HG03565 (cell line): ENCODE results near the gene DUS3L.

ENCODE experiments used
- ATAC-seq: cut with Tn5 transposase; IDR thresholded peaks from one replicate; pipeline ENCODE4 v1.9.1; 2021; ENCODE audit warnings: mild to moderate bottlenecking, moderate library complexity; ENCODE audit not compliant: unreplicated experiment

Gene DUS3L

DNA sequence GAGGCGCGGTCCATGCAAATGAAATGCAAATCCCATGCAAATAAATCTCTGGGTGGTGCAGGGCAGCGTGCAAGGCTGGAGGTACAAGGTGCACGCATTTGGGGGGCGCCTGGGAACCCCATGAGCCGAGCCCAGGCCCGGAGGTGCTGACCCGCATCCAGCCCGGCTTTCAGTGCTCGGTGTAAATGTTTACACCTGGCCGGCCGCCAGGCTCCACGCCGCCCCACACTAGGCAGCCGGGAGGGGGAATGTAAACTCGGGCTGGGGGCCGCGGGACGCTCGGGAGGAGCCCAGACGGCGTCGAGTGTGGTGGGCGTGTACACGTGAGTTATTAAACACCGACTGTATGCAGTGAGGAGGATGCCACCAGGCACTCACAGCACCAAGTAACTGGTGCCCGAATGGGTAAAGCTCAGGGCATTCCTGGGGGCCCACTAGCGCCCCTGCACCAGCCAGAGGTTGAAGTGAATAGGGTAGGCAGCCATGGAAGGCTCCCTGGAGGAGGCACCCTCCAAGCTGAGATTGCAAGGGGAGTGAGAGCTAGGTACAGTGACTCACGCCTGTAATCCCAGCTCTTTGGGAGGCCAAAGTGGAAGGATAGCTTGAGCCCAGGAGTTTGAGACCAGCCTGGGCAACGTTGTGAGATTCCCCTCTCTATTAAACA lies 31.4 kb upstream of the DUS3L start:
- no peak for ATAC-seq

DNA sequence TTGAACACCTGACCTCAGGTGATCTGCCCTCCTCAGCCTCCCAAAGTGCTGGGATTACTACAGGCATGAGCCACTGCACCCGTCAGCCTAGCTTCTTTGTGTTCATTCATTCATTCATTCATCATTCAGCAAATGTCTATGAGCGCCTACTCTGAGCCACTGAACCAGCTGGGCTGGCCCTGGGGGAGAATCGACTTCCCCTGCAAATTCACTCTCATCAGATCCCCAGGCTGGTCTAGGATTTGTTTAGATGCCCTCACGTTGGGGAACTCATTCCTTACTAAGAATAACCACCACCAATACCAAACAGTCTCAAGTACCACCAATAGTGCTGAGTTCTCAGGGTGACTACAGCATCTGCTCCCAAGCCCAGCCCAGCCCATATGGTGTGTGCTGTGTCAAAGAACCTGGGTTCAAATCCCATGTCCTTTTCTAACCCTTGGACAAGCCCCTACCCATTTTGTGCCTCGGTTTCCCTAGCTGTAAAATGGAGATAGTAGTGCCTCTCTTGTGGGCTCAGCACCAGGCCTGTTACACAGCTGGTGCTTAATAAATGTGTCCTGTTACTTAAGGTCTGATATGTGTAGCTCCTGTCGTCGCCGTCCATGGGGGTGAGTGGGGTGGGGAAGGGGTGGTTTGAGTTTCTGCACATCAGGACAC lies 30.7 kb upstream of the DUS3L start:
- ATAC-seq: no peak

DNA sequence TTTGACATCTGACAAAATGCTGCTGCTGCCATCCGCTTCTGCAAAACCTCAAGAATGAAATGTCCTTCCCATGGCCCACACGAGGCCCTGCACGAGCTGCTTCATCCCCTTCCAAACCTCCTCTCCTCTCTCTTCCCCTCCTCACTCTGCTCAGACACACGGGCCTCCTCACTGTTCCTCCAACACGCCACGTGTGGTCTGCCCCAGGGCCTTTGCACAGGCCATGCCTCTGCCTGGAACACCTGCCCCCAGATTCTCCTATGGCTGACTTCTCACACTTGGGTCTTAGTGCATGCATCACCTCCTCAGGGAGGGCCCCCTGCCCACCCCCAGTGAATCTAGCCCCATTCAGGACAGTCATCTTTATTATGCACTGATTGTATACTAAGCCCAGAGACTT lies 29.8 kb upstream of the DUS3L start:
- ATAC-seq: no peak

DNA sequence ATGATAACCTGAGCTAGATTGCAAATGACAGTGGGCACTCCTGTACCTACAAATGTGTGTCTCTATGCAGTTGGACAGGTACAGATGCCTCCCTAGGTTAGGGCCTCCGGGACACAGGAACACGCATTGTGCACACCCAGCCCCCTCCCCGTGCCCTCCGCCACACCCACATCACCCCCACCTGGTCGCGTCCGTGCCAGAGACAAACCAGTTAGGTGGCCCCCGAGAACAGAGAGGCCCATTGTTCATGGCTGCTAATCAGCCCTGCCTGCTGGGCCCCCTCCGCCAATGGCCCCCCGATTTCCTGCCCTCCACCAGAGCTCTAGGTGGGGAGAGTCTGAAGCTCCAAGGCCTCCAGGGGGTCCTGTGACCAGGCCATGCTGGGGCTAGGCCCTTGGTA lies 27.6 kb upstream of the DUS3L start:
- ATAC-seq: no peak

DNA sequence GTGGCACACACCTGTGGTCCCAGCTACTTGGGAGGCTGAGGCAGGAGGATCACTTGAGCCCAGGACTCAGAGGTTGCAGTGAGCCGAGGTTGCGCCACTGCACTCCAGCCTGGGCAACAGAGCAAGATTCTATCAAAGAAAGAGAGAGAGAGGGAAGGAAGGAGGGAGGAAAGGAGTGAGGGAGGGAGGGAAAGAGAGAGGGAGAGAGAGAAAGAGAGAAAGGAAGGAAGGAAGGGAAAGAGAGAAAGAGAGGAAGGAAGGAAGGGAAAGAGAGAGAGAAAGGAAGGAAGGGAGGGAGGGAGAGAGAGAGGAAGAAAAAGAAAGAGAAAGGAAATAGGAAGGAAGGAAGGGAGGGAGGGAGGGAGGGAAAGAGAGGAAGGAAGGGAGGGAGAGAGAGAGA lies 26.3 kb upstream of the DUS3L start:
- no peak for ATAC-seq

DNA sequence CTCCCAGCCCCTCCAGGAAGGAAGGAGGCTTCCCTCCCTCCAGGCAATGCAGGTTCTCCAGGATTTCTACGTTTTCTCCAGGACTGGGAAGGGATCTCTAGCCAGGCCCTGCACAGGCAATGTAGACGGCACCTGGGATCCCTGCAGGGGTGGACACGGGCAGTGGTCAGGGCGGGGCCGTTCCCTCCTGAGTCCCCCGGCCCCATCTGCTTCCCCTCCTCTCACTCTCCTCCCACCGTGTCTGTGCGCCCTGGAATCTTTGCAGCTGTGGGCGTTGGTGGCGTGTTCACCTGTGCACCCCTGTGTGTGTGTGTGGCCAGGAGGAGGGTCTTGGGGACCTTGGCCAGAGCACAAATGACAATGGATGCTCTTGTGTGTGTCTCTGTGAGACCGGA lies 23.9 kb upstream of the DUS3L start:
- no peak for ATAC-seq

DNA sequence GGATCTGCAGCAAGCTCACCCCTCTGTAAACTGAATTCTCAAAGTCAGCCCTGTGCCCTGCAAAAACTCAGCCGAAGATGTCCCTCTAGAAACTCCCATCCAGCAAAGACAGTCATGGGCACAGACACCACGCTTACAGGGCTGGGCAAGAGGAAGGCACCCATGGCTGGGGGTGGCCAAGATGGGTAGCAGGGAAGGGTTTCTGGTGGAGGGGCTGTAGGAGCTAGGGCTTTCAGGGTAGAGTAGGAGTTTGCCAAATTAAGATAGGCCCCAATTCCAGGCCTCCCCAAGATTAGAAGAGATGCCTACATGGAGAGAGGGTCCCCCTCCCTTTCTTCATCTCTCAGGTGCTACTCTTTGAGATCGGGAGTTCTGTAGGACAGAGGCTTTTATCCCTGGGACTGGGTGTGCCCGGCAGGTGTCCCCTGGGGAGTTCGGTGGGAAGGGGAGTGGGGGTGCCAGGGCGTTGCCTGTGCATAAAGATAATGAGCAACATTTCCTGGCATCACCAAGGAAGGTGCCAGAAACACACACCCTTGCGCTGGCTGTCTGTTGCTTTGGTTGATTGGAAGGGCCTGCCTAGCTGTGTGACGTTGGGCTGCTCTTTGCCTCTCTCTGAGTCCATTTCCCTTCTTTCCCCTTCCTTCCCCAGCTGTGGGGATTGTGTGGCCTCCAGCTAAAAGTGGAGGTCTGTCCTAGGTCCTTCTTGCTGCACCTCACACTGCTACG lies 23.3 kb upstream of the DUS3L start:
- ATAC-seq: no peak

DNA sequence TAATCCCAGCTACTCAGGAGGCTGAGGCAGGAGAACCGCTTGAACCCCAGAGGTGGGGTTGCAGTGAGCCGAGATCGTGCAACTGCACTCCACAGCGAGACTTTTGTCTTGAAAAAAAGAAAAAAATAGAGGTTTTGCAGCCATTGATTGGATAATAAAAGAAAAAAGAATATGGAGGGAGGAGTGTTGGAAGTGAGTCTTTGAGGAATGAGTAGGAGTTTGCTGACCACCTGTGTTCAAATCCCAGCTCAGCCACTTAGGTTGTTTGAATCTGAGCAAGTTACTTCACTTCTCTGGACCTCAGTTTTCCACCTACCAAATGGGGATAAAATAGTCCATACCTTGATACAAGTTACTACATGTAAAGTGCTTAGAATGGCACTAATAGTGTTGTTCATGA lies 20.2 kb upstream of the DUS3L start:
- no peak for ATAC-seq

DNA sequence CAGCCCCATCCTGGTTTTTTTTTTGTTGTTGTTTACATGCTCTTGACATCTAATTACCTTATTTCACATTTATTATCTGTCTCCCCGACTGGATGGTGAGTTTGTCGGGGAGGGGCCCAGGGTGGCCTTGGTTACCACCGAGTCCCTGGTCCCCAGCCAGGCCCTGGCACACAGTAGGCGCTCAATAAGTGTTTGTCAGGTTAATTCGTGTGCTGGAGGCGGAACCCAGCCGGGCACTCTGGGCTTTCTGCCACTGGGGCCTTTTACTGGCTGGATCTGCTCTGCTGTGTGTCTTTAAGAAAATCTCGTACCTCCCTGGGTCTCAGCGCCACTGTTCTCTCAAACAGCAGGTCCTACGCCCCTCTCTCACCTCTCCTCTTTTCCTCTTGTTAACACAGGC lies 18.5 kb upstream of the DUS3L start:
- no peak for ATAC-seq

DNA sequence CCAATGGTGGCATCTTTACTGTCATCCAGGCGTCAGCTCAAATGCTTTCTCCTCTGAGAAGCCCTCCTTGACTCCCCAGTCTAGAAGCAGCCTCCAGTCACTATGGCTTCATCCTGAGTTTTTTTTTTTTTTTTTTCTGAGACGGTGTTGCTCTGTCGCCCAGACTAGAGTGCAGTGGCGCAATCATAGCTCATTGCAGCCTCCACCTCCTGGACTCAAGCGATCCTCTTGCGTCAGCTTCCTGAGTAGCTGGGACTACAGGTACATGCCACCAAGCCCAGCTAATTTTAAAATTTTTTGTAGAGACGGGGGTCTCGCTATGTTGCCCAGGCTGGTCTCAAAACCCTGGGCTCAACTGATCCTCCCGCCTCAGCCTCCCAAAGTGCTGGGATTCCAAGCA lies 18.1 kb upstream of the DUS3L start:
- no peak for ATAC-seq

DNA sequence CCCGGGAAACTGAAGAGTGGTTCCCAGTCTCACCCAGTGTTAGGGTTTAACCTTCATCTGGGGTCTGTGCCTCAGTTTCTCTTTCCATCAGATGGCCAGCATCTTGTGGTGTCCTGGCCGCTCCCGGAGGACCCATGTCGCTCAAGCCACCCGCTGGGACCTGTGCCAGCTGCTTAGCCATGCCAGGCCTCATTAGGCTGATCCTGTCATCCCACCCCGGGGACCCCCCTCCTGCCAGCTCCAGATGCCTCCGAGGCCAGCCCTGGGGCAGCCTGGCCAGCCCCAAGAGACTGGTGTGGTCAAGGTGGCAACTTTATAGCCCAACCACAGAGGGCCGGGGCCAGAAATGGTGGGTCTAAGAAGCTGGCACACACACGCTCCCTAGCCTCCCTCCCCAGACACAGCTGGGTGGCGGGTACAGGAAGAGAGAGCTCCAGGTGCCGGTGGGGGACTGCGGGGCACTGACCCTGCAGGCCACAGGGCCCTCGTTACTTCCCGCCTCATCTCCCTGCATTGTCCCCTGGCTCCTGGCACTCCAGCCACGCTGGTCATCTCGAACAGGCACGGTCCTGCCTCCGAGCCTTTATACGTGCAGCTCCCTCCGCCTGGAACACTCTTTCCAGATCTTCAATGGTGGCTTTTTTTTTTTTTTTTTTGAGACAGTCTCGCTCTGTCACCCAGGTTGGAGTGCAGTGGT lies 17.3 kb upstream of the DUS3L start:
- no peak for ATAC-seq

DNA sequence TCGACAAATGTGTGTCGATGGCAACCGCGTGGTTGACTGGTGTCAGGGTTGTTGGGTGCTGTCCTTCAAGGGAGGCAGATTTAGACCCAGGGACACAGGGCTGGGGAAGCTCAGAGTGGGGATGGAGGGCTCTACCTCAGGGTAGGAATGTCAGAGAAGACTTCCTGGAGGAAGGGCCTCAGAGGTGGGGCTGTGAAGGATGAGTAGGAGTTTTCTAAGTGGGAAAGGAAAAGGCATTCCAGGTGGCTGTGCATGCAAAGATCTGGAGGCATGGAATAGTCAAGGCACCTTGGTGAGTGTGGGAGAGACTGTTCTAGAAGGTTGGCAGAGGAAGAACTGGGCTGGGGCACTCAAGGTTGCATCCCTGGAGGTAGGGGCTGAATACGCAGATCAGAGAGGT lies 15.9 kb upstream of the DUS3L start:
- ATAC-seq: no peak

DNA sequence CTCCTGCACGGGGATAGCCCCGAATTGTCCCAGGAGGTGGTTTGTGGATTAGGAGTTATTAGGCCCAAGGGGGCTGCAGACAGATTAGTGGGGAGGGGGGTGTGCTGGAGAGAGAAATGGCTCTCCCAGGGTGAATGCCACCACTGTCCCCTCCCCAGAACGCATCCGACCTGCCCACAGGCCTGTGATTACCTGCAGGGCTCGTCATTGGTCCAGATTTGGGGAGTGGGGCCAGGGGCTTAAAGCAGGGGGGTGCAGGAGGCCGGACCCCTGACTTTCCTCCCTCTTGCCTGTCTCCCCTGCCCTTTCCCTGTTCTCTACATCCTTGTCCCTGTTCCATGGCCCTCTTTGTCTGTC lies 15.1 kb upstream of the DUS3L start:
- ATAC-seq: no peak

DNA sequence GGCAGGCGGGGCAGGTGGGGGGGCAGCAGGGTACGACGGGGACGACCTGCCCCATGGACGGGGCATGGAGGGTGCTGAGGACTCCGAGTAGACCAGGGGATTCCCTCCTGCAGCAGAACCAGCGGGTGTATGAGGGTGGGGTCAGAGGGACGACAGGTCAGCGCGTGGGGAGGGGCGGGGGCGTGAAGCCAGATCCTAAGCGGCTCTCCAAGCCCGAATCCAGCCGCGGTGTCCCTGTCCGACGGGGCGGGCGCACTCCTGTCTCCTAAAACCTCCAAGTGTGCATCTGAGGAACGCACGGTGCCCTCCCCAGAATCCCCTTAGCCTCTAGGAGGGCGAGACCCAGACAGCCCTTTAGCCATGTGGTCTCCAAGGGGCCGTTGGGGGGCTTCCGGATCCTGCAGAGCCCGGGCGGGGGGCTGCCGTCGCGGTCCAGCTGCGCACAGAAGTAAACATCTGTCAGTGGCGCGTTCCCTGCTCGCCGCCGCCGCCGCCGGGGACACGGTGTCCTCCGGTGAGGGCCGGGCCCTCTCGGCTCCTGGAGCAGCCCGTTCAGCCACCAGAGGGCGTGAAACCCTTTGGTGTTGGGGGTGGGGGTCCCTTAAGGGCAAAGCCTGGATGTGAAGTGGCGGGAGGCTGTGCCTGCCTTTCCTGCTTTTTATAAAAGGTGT lies 14.6 kb upstream of the DUS3L start:
- no peak for ATAC-seq

DNA sequence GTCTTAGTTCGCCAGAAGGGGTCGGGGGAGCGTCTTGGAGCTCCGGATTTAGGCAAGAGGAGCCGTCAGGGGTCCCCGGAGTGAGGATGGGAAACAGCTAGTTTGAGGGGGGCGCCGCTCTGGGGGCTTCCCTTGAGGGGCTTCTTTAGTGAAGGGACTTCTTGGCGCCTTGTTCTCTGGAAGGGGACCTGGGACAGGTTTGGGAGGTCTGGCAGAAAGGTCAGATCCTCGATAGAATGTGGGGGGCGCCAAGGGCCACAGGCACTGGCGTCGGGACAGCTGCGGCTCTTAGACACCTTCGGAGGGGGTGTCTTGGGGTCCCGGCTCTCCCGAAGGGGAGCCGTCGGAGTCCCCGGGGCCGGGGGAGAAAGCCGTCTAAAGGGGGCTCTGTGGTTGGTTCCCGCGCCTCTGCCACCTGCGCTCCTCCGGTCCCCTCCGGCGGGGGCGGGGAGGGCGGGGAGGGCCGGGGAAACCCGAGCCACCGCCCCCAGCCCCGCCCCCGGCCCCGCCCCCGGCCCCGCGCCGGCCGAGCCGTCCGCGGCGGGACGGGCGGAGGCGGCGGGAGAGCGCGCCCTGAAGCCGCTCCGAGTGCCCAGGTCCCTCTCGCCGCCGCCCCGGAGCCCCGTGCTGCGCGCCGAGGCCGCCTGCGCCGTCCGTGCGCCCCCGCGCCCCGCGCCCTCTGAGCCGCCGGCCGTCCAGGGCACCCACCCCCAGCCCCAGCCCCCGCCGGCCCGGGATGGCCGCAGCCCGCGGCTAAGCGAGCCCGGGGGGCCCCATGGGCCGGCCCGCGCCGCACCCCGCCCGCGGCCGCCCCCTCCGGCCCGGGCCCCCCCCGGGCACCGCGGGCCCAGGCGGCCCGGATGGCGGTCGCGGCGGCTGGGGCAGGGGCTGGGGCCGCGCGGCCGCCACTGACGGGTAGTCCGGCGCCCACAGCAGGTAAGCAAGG lies 13.8 kb upstream of the DUS3L start, which contains the start of gene NRTN:
Gene NRTN, plus strand, starts transcription at position 552 of the 946 bp plus-strand sequence. CDS start 19,099 bp downstream, outside the sequence.
- no peak for ATAC-seq

DNA sequence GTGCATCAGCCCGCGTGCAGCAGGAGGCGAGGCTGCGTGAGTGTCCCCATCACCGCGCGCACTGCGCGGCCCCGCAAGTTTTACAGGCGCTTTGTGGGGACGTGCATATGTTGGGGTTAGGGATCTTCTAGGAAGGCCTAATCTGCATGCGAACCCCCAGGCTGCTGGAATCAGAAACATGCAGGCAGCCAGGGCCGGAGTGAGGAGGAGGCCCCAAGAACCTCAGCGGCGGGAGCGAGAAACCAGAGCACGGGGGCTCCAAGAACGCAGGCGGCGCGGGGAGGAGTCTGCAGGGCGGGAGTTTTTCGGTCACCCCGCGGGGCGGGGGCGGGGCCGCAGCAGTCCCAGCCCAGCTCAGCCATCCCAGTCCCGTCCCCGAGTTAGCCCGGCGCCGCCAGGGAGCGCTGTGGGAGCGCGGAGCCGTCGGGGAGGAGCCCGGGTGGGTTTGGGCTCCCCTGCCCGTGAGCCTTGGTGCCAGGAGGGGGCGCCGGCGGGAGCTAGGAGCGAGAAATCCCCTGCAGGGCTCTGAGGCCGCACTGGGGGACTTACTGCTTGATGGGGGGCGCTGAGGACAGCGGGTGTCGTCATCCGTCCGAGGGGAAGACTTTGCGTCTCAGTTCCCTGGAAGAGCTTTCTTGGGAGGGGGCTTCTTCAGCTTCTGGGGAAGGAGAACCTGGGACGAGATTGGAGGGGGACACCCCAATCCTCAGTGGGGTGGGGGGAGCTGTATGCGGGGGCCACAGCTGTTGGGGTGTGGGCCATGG lies 13.0 kb upstream of the DUS3L start:
- peak; percentile 61 for ATAC-seq

DNA sequence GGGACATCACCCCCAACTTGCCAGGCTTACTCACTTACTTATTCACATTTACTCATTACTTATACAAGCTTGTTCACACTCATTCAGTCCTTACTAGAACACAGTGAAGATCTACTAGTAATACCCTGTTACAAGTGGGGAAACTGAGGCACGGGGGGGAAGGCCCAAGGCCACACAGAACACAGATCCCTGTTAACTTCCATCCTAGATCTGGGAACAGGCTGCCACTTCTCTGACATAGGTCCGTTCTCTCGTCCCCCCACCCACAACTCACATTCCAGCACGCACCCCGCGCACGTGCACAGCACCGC lies 12.4 kb upstream of the DUS3L start:
- no peak for ATAC-seq

DNA sequence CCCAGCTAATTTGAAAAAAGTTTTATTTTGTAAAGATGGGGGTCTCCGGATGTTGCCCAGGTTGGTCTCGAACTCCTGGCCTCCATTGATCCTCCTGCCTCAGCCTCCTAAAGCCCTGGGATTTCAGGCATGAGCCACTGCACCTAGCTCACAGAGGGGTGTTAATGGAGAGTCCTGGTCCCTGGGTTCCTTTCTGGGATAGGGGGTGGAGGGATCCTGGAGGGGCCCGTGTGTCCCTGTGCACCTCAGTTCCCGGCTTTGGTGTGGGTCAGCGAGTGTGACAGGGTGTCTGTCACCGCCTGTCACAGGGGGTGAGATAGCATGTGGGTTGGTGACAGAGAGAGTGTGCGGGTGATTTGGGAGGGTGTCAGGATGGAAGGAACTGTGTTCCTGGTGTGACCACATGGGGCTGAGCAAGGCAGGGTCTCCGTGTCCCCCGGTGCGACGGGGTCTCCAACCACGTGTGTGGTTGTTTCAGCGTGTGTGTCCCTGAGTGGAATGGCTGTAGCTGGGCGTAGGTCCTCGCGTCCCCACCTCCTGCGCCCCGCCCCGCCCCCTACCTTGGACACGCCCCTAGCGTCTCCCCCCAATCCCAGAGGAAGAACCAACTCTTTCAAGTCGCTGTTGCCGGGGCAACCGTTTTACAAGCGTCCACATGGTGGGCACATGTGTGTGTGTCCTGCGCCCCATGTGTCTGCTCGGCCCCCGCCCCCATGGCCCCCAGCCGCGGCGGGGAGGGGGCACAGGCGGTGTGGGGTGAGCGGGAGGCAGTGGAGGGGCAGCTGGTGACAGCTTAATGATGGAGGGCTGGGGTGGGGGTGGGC lies 11.0 kb upstream of the DUS3L start:
- ATAC-seq: no peak
